Measurements from ENCODE around the gene PSD. TPM values are rescaled to one million over a fixed set of nuclear protein-coding genes. Genes with fewer than 3 reads are reported as not detected.

The PSD gene
- total RNA-seq, 1 donor from 2014 or later: 88.5 TPM

DNA sequence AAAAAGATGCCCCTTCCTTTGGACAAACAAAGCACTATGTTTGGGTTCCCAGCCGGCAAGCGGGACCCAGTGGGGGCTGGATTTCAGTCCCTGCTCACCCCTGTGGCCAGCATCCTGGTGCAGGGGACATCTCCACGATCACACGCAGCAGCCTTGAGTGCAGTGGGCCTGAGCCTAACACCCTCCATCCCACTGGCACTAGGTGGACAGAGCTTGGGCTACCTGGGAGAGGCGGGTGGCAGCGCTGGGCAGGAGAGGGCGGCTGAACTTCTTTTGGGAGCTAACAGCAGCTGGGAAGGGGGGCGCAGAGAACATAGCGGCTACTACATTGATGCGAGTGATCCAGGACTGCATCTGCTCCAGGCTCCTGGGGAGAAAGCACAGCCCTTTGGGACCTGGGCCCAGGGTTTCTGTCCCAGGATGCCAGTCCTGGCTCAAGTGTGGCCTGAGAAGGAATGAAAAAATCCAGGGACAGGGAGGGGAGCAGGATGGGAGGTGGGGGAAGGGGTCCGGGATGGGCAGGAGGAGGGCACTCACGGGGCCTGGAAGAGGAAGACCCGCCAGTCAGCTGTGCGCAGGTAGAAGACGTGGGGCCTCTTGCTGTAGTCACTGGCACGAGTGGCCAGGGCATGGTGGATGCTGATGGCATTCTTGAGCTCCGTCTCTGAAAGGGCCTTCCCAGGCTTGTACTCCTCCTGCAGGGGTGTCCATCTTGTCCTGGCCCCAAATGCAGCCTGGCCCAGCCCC lies 14.1 kb downstream of the PSD start:
- peaks cover 5% of the 10 kb centered on the region for H3K27me3 Mint-ChIP-seq (ENCODE audit: unreplicated experiment)
- H3K27ac Mint-ChIP-seq (ENCODE audit: unreplicated experiment): no peak overlapping the region
- TF ChIP-seq, protein P1, sequence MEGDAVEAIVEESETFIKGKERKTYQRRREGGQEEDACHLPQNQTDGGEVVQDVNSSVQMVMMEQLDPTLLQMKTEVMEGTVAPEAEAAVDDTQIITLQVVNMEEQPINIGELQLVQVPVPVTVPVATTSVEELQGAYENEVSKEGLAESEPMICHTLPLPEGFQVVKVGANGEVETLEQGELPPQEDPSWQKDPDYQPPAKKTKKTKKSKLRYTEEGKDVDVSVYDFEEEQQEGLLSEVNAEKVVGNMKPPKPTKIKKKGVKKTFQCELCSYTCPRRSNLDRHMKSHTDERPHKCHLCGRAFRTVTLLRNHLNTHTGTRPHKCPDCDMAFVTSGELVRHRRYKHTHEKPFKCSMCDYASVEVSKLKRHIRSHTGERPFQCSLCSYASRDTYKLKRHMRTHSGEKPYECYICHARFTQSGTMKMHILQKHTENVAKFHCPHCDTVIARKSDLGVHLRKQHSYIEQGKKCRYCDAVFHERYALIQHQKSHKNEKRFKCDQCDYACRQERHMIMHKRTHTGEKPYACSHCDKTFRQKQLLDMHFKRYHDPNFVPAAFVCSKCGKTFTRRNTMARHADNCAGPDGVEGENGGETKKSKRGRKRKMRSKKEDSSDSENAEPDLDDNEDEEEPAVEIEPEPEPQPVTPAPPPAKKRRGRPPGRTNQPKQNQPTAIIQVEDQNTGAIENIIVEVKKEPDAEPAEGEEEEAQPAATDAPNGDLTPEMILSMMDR (IDR thresholded peaks at IDR 0.05; ENCODE audit: partially characterized antibody, unreplicated experiment): no peak
- peaks cover 12% of the 10 kb centered on the region for H3K4me1 Mint-ChIP-seq (ENCODE audit: low read depth, unreplicated experiment)
- DNase-seq: no peak
- H3K36me3 Mint-ChIP-seq (ENCODE audit: unreplicated experiment): no peaks in the 10 kb centered on the region
- no peak overlapping the region for H3K4me3 Mint-ChIP-seq (ENCODE audit: unreplicated experiment)
- H3K9me3 Mint-ChIP-seq (ENCODE audit: unreplicated experiment): peaks cover 1% of the 10 kb centered on the region

DNA sequence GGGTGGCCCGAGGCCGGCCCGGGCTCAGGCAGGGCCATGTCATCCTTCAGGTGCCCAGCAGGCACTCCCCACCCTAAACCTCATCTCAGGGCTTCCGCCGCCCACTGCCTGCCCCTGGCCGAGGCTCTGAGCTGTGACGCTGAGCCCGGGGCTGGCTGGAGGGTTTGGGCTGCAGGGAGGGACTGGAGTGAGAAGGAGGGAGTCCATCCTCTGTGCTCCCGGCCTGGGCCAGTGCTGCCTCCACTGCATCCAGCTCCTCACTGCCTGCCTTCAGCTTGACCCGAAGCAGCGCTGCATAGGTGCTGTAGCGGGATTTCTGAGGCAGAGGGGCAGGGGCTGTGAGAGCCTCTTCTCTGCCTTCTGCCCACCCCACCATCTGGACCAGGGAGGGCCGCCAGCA lies 15.5 kb downstream of the PSD start:
- no peak overlapping the region for H3K4me3 Mint-ChIP-seq (ENCODE audit: unreplicated experiment)
- DNase-seq: no peak
- H3K27ac Mint-ChIP-seq (ENCODE audit: unreplicated experiment): no peak overlapping the region
- peaks cover 4% of the 10 kb centered on the region for H3K9me3 Mint-ChIP-seq (ENCODE audit: unreplicated experiment)
- H3K27me3 Mint-ChIP-seq (ENCODE audit: unreplicated experiment): peaks cover 6% of the 10 kb centered on the region
- TF ChIP-seq, protein P1 (IDR thresholded peaks at IDR 0.05; ENCODE audit: partially characterized antibody, unreplicated experiment): no peak
- H3K4me1 Mint-ChIP-seq (ENCODE audit: low read depth, unreplicated experiment): peaks cover 6% of the 10 kb centered on the region
- H3K36me3 Mint-ChIP-seq (ENCODE audit: unreplicated experiment): no peaks in the 10 kb centered on the region

DNA sequence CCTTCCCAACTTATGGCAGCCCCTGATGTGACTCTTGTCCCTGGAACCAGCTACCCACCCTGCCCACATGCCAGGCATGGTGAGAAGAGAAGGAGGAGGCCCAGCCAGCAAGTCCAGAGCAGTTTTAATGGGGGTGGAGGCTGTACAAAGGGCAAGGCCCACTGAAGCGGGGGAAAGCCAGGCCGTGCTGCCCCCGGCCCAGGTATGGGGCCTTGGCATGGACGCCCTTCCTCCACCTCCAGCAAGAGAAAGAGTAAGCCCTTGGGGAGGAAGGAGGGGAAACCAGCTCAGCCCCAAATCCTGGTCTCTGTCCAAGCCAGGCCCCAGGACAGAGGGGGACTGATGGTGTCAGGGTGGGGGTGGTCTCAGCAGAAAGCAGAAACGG lies 16.1 kb downstream of the PSD start:
- TF ChIP-seq, protein P1 (IDR thresholded peaks at IDR 0.05; ENCODE audit: partially characterized antibody, unreplicated experiment): no peak
- Mint-ChIP-seq H3K36me3 (ENCODE audit: unreplicated experiment) (no peaks in the 10 kb centered on the region), H3K4me1 (ENCODE audit: low read depth, unreplicated experiment) (peaks cover 2% of the 10 kb centered on the region), H3K27ac (ENCODE audit: unreplicated experiment) (no peak overlapping the region), H3K9me3 (ENCODE audit: unreplicated experiment) (peaks cover 4% of the 10 kb centered on the region), H3K4me3 (ENCODE audit: unreplicated experiment) (no peak overlapping the region), H3K27me3 (ENCODE audit: unreplicated experiment) (peaks cover 6% of the 10 kb centered on the region)
- DNase-seq: no peak

DNA sequence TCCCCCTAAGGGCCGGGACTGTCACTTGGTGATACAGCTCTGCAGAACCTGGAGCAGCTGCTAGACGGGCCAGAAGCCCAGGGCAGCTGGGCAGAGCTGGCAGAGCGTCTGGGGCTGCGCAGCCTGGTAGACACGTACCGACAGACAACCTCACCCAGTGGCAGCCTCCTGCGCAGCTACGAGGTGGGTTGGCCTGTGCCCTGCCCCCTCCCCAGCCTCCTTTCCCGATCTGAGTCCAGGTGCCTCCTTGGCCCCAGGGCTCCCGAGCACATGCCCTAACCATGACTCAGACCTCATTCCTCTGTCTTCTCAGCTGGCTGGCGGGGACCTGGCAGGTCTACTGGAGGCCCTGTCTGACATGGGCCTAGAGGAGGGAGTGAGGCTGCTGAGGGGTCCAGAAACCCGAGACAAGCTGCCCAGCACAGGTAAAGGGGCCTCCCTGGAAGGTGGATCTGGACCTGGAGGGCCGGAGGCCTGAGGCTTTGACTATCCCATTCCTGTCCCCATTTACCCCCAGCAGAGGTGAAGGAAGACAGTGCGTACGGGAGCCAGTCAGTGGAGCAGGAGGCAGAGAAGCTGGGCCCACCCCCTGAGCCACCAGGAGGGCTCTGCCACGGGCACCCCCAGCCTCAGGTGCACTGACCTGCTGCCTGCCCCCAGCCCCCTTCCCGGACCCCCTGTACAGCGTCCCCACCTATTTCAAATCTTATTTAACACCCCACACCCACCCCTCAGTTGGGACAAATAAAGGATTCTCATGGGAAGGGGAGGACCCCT lies 16.7 kb downstream of the PSD start:
- Mint-ChIP-seq H3K27ac (ENCODE audit: unreplicated experiment) (no peak overlapping the region), H3K27me3 (ENCODE audit: unreplicated experiment) (peaks cover 6% of the 10 kb centered on the region), H3K4me1 (ENCODE audit: low read depth, unreplicated experiment) (peaks cover 2% of the 10 kb centered on the region), H3K9me3 (ENCODE audit: unreplicated experiment) (peaks cover 4% of the 10 kb centered on the region), H3K36me3 (ENCODE audit: unreplicated experiment) (no peaks in the 10 kb centered on the region), H3K4me3 (ENCODE audit: unreplicated experiment) (no peak overlapping the region)
- no peak for DNase-seq
- TF ChIP-seq, protein P1 (IDR thresholded peaks at IDR 0.05; ENCODE audit: partially characterized antibody, unreplicated experiment): no peak

DNA sequence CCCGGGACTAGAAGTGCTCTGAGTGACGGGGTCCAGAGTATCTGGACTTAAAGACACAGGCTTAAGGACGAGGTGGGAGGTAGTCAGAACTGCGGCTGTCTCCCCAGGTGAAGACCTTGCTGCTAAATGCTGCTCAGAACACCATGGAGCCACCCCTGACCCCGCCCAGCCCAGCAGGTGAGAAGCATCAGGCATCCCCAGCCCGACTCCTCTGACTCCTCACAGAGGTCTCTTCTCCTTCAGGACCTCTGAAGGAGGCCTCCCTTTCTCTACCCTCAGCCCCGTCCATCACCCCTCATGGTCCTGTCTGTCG lies 17.3 kb downstream of the PSD start:
- Mint-ChIP-seq H3K4me1 (ENCODE audit: low read depth, unreplicated experiment) (no peaks in the 10 kb centered on the region), H3K36me3 (ENCODE audit: unreplicated experiment) (no peaks in the 10 kb centered on the region), H3K4me3 (ENCODE audit: unreplicated experiment) (no peak overlapping the region), H3K27ac (ENCODE audit: unreplicated experiment) (no peak overlapping the region), H3K9me3 (ENCODE audit: unreplicated experiment) (peaks cover 4% of the 10 kb centered on the region), H3K27me3 (ENCODE audit: unreplicated experiment) (peaks cover 6% of the 10 kb centered on the region)
- no peak for DNase-seq
- TF ChIP-seq, protein P1 (IDR thresholded peaks at IDR 0.05; ENCODE audit: partially characterized antibody, unreplicated experiment): no peak
